Stomach (tissue), 9 donors: ENCODE results near the gene EIF2B2. TPM values are rescaled to one million over a fixed set of nuclear protein-coding genes. Genes with fewer than 3 reads are reported as not detected.

ENCODE experiments used
- DNase-seq, 2 donors: peaks; one replicate each; pipeline versions ENCODE4 v3.0.0 to v3.0.0-alpha.2; 2013 to 2019
- H3K27ac ChIP-seq, 5 donors: fragments of 200-600 bp in 4 of 5; sonication (generic) in 4 of 5; one replicate each; pipeline ENCODE4 v1.5.1; 2013 to 2019; ENCODE audit warnings: mild to moderate bottlenecking in 1 of 5, moderate library complexity in 1 of 5
- H3K27me3 ChIP-seq, 3 donors: fragments of 200-600 bp; sonication (generic); one replicate each; pipeline ENCODE4 v1.5.1; 2017 to 2019; ENCODE audit warnings: mixed run types in 1 of 3
- H3K36me3 ChIP-seq, 4 donors: fragments of 200-600 bp; sonication (generic); 1 replicate in 3 of 4; 2 replicates in 1 of 4; pipeline ENCODE4 v1.5.1; 2016 to 2019
- H3K4me1 ChIP-seq, 4 donors: fragments of 200-600 bp; sonication (generic); one replicate each; pipeline ENCODE4 v1.5.1; 2016 to 2019
- H3K4me3 ChIP-seq, 4 donors: fragments of 200-600 bp; sonication (generic) in 3 of 4; one replicate each; pipeline ENCODE4 v1.5.1; 2016 to 2019; ENCODE audit warnings: mild to moderate bottlenecking in 1 of 4
- H3K9me3 ChIP-seq, 4 donors: fragments of 200-600 bp; sonication (generic); one replicate each; pipeline ENCODE4 v1.5.1; 2016 to 2019
- CTCF ChIP-seq, 7 experiments: fragments of 450-650 bp in 4 of 7; fragments of 200-600 bp in 3 of 7; sonication (generic) in 3 of 7; IDR thresholded peaks; one replicate each; pipeline ENCODE4 v1.5.1; 2016 to 2019; ENCODE audit warnings: antibody characterized with exemption in 7 of 7, control low read depth in 2 of 7, mild to moderate bottlenecking in 1 of 7
- EP300 ChIP-seq: sonication (generic); formaldehyde crosslinking; IDR thresholded peaks from one replicate; pipeline ENCODE4 v1.6.1; 2017; ENCODE audit warnings: antibody characterized with exemption
- POLR2A ChIP-seq, 4 donors: fragments of 450-650 bp; IDR thresholded peaks; one replicate each; pipeline ENCODE4 v1.6.1; 2016; ENCODE audit warnings: antibody characterized with exemption in 4 of 4, control low read depth in 2 of 4, mild to moderate bottlenecking in 1 of 4, moderate library complexity in 1 of 4
- POLR2AphosphoS5 ChIP-seq, 3 donors: sonication (generic); formaldehyde crosslinking; IDR thresholded peaks; one replicate each; pipeline ENCODE4 v1.6.1; 2016; ENCODE audit warnings: antibody characterized with exemption in 3 of 3
- WGBS, 5 donors: extraction: QIAGEN DNeasy Blood & Tissue Kit in 3 of 5; methylation state at CpG; one replicate each; pipeline versions ENCODE4 v1.1.5 to v1.1.7; 2013 to 2018; 5-methylcytosine and 5-hydroxymethylcytosine counted together
- intact Hi-C: fragments of 100-400 bp; cut with DNase I; formaldehyde crosslinking; loops from one replicate; pipeline ENCODE4 v1.15.1; 2023; ENCODE audit warnings: low total_unique reads
- polyA plus RNA-seq, 3 donors: library from polyadenylated mRNA; stranded (reverse); fragments of 200-250 nt; gene quantifications; one replicate each; pipeline ENCODE4 v1.2.3, GENCODE V29; 2013
- total RNA-seq, 5 donors: library from RNA; depleted of rRNA; stranded (reverse); fragments of >200 nt; gene quantifications; one replicate each; pipeline versions ENCODE4 v1.1.0 to v1.2.3, GENCODE V29; 2014 to 2016
- donor health status: healthy with polysubstance abuse.
- donor health status: Bipolar disorder and iron deficiency.
- donor health status: healthy.

Gene EIF2B2
- total and polyA plus RNA-seq, 8 donors = 5.8 to 182 (median 27.7) TPM

- no peak for TF ChIP-seq POLR2AphosphoS5 (IDR thresholded peaks at IDR 0.05)
- no peak for TF ChIP-seq CTCF (IDR thresholded peaks at IDR 0.05)
- TF ChIP-seq POLR2A (IDR thresholded peaks at IDR 0.05) = no peak
- TF ChIP-seq EP300 = no peak
- Histone ChIP-seq H3K9me3 (no peaks in the 10 kb centered on the region), H3K4me3 (no peak overlapping the region), H3K27ac (no peak overlapping the region), H3K36me3 (peaks cover 30 to 84% (median 76%) of the 10 kb centered on the region in 4 donors), H3K27me3 (no peaks in the 10 kb centered on the region), H3K4me1 (no peaks in the 10 kb centered on the region)
- WGBS, 5 donors = 0% methylated on average over 1 of the region's 1 CpG
- intact Hi-C loops = no loop called here
- DNase-seq = no peak
Observed at GRCh38 chr14:75030147-75030546, 27.4 kb downstream of the EIF2B2 start.

- H3K4me1 ChIP-seq = no peaks in the 10 kb centered on the region
- no peak for DNase-seq
- H3K27ac ChIP-seq = no peak overlapping the region
- no peaks in the 10 kb centered on the region for H3K27me3 ChIP-seq
- H3K4me3 ChIP-seq = no peak overlapping the region
- 80 to 99% (median 91%) methylated on average over 2 of the region's 2 CpGs for WGBS, 5 donors
- peaks cover 30 to 93% (median 89%) of the 10 kb centered on the region in 4 donors for H3K36me3 ChIP-seq
- intact Hi-C loops = no loop called here
- H3K9me3 ChIP-seq = no peaks in the 10 kb centered on the region
- TF ChIP-seq EP300 = no peak
- TF ChIP-seq CTCF (IDR thresholded peaks at IDR 0.05) = no peak
- TF ChIP-seq POLR2A (IDR thresholded peaks at IDR 0.05) = no peak
- no peak for TF ChIP-seq POLR2AphosphoS5 (IDR thresholded peaks at IDR 0.05)
Observed at GRCh38 chr14:75032939-75033338, 30.2 kb downstream of the EIF2B2 start.

GRCh38 chr14:75040507-75040906 is 37.8 kb downstream of the EIF2B2 start:
- intact Hi-C loops = no loop called here
- peaks cover 4 to 40% (median 29%) of the 10 kb centered on the region in 4 donors for H3K4me1 ChIP-seq

GRCh38 chr14:75040959-75041358 is 38.2 kb downstream of the EIF2B2 start:
- DNase-seq = no peak
- 94 to 100% (median 96%) methylated on average over 2 of the region's 2 CpGs for WGBS, 5 donors
- Histone ChIP-seq H3K9me3 (no peaks in the 10 kb centered on the region), H3K4me3 (no peak overlapping the region), H3K36me3 (peaks cover 0 to 57% (median 38%) of the 10 kb centered on the region in 4 donors), H3K27ac (peak overlapping the region in 1 of 5 donors; percentile 10), H3K4me1 (peaks cover 4 to 44% (median 31%) of the 10 kb centered on the region in 4 donors), H3K27me3 (no peaks in the 10 kb centered on the region)
- intact Hi-C loops = no loop called here
- no peak for TF ChIP-seq POLR2AphosphoS5 (IDR thresholded peaks at IDR 0.05)
- TF ChIP-seq POLR2A (IDR thresholded peaks at IDR 0.05) = no peak
- no peak for TF ChIP-seq EP300
- no peak for TF ChIP-seq CTCF (IDR thresholded peaks at IDR 0.05)

More at GRCh38 chr14:75040507-75040906, 37.8 kb downstream of the EIF2B2 start:
- WGBS, 5 donors = 60 to 76% (median 73%) methylated on average over 1 of the region's 1 CpG
- no peak overlapping the region for H3K27ac ChIP-seq
- TF ChIP-seq CTCF (IDR thresholded peaks at IDR 0.05) = no peak
- no peak for TF ChIP-seq POLR2AphosphoS5 (IDR thresholded peaks at IDR 0.05)
- TF ChIP-seq EP300 = no peak
- TF ChIP-seq POLR2A (IDR thresholded peaks at IDR 0.05) = no peak
- H3K27me3 ChIP-seq = no peaks in the 10 kb centered on the region
- no peak for DNase-seq
- H3K36me3 ChIP-seq = peaks cover 0 to 62% (median 43%) of the 10 kb centered on the region in 4 donors
- no peaks in the 10 kb centered on the region for H3K9me3 ChIP-seq
- no peak overlapping the region for H3K4me3 ChIP-seq
